Activated CD8-positive, alpha-beta memory T cell treated with anti-CD3 and anti-CD28 coated beads for 24 hours (primary cell): ENCODE measurements around the gene RXRA.

Experiments
- DNase-seq: peaks from one replicate; pipeline ENCODE4 v3.0.0-alpha.2; 2020

Gene RXRA

DNA sequence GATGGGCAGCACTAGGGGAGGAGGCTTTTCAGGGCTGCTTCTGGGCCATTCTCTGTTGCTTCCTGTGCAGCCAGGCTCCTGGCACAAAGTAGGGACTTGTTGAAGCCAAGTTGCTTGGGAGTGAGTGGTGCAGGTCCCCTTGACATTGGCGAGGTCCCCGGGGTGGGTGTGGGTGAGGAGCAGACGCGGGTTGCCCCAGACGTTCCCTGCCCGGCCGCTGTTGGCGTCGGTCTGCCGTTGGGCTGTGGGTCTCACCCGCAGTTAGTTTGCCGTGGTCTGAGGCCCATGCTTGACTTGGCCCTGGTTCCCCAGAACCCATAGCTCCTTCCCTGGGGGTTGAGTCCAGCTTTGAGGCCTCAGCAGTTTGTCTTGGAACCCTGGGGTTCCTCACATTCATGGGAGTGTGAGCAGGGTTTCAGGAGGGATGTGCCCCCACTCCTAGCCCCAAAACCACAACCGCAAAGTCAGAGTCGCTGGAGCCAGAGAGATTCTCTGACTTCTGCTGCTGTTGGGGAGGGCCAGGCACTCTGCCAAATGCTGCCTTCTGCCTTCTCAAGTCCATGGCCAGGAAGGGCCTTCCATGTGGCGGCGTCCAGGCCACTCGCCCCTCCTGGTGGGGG is 77.5 kb downstream of the RXRA start:
- DNase-seq: peak; percentile 77

DNA sequence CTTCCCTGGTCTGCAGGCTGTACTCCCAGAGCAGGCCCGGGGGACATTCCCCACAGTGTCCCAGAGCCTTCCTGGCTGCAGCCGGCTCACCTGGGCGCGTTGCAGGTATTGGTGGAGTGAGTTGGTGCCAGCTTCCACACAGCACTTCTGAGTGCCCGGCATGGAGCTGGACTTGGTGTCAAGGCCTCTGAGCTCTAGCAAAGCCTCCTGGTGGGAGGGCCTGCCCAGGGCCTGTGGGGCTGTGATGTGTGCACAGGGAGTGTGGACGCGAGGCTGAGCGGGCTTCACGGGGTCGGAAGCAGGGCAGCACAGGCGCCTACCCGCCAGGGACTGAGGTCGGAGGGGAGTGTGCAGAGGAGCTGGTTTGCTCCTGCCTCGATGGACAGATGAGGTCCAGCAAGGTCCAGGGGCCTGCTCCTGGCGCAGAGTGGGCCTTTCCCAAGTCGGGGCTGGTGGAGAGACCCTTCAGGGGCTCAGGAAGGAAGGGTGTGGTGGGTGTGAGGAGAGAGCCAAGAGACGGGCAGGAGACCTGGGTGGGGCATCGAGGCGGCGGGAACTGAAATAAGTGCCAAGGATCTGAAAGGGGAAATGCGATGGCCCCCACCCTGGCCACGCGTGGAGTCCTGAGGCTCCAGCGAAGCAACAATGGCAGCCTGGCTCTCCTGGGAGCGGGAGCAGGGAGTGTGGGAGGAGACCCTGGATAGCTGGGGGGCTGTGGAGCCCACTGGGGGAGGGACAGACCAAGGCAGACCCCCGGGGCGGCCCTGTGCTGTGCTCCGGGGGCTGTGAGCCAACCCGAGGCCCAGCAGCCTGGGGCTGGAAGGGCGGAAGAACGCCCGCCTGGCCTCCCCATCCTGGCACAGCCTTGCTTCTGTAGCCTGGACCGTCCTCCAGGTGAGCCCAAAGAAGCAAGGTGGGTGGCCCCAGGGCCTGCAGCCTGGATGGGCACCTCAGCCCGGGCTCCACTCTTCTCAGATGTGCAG is 78.4 kb downstream of the RXRA start:
- DNase-seq: no peak

DNA sequence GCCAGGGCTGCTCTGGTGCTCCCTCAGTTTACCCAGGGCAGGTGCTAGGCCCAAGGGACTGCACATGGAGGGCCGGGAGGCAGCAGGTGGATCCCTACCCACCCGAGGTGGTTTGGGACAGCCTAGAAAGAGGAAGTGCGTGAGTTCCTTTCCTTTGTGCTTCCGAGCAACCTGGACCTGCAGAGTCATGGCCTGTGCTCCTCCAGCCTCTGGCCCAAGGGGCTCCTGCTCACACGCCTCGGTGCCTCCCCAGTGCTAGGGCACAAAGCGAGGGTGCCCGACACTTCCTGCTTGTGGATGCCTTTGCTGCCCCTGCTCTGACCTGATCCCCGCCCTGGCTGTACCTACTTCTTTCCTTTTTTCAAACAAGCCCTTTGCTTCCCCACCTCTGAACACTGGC is 79.3 kb downstream of the RXRA start:
- no peak for DNase-seq

DNA sequence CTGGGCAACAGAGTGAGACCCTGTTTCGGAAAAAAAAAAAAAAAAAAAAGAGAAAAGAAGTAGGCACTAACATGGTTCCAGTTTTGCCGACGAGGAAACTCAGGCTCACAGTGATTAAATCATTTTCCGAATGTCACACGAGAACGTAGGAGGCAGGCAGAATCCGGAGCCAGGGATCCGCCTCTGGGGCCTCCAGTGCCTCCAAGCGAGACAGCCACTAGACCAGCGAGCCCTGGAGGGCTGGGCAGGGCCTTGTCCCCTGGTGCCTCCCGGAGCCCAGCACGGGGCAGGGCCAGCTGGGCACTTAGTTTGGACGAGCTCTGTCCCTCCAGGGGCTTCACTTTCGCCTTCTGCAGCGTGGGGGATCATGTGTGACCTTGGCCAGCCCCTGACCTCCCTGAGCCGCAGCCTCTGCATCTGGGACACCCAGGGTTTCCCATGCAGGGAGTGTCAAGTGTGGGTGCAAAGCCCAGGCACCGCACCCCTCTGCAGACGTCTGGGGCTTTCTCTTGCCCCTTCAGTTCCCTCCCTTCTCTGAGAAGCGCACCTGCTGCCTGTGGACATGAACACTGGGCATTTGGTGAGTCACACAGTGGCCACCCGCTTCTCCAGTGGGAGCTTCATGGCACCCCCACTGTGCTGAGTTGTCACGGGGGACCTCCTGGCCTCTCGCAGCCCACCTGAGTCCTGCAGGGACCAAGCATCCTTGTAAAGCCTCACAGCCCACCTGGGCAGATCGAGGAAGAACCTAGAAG is 80.3 kb downstream of the RXRA start:
- no peak for DNase-seq

DNA sequence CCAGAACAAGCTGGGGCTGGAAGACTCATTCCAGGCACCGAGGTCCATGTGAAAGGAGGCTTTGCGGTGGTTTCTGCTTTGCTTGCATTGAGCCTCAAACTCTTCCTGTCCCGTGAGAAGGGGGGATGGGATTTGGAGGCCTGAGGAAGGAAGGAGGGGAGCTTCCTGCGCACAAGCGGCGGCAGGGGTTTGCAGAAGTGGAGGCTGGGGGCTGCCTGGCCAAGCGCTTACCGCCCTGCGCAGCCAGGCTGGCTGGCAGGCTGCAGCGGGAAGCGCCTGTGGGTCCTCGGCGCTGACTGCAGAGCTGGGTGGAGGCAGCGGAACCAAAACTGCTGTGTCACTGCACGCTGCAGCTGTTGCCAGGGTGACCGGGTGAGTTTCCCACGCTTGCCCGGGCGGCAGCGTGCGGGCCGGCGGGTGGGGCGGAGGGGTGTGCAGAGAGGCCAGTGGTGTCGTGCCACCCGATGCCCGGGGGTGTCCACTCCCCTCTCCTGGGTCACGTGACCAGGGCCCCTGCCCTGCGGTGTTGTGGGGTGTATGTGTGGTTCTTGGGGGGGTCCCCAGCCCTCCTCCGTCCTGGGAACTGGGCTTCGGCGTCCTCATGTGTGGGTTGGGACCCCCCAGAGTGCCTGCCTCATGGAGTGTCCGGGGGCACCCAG is 81.0 kb downstream of the RXRA start:
- DNase-seq: peak; percentile 88

DNA sequence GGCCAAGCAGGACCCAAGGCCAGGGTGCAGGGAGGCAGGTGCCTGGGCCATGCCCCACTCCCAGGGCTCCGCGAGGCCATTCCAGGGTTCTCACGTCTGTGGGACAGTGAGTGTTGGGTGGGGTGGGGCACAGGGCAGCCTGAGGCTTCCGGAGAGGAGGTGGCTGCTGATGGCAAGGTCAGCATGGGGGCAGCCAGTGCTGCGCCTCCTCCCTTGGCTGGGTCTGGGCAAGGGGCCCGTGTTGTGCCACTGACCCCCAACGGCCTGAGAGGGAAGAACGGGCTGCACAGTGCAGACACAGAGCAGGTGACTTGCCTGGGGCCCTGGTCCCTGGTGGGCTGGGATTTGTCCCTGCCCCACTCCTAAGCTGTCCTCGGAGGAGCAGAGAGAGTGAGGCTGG is 82.1 kb downstream of the RXRA start:
- no peak for DNase-seq

DNA sequence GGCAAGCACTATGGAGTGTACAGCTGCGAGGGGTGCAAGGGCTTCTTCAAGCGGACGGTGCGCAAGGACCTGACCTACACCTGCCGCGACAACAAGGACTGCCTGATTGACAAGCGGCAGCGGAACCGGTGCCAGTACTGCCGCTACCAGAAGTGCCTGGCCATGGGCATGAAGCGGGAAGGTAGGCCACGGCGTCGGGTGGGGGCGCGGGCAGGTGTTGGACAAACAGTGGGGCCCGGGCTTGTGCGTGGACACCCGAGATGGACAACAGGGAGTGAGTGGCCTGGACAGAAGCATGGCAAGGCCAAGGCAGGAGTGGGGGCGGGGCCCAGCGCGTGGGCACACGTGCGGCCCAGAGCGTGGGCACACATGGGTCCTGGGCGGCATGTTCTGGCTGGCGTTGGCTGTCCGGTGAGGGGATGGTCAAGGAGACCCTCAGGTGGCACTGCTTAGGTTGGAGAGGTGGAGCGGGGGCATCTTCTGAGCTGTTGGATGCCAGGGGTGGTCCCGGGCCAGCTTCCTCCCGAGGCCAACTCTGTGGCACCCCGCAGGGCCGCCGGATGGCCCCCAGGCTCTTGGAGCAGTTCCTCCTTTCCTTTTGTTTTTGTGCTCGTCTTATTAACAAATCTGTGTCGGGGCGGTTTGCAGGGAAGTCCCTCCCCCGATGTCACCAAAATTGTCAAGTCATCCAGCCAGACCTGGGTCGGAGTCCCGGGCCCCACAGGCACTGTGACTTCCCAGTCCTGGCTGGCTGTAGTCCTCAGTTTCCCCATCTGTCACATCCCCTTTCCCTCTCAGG is 82.9 kb downstream of the RXRA start:
- DNase-seq: no peak

DNA sequence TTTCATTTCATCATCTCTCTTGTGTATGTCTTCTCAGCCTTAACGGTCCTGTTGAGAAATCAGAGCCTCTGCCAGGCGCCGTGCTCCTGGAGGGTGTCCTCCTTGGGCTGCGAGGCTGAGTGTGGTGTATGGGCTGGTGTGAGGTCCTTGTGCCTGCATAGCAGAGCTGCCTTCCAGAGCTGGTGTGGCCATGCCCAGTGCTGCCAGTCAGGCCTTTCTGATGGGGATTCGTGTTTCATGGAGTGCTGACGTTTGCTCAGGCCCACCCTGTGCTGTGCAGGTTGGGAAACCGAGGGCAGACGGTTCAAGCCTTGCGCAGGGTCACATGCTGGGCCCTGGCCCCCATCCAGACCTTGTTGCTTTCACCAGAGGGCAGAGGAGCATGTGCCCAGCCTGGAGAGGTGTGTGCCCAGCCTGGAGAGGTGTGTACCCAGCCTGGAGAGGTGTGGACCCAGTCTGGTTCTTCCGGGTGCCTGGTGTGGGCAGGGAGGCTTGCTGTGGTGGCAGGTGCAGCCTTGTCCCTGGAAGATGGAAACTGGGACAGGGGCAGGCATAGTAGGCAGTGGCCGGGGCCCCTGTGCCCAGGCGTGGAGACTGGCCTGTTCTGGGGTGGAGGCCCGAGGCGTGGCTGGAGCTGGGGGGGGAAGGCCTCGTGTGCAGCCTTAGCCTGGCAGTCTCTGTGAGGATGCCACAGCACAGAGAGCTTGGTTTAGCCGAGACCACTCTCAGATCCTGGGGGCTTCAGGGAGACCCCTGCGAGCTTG is 84.0 kb downstream of the RXRA start:
- DNase-seq: no peak

DNA sequence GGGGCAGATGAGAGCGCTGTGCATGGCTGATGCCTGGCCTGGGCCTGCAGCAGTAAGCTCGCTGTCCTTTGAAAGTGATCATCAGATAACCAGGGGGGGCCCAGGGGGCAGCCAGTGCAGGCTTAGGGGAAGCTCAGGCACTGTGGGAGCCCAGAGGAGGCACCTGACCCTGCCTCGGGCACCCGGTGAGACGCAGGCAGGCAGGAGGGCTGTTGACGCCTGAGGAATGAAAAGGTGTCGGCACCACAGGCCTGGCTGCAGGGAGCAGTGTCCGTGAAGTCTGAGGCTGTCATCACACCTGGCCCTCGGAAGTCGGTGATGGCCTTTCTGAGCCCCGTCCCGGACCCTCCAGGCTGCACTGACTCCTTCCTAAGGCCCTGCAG is 84.6 kb downstream of the RXRA start:
- no peak for DNase-seq

DNA sequence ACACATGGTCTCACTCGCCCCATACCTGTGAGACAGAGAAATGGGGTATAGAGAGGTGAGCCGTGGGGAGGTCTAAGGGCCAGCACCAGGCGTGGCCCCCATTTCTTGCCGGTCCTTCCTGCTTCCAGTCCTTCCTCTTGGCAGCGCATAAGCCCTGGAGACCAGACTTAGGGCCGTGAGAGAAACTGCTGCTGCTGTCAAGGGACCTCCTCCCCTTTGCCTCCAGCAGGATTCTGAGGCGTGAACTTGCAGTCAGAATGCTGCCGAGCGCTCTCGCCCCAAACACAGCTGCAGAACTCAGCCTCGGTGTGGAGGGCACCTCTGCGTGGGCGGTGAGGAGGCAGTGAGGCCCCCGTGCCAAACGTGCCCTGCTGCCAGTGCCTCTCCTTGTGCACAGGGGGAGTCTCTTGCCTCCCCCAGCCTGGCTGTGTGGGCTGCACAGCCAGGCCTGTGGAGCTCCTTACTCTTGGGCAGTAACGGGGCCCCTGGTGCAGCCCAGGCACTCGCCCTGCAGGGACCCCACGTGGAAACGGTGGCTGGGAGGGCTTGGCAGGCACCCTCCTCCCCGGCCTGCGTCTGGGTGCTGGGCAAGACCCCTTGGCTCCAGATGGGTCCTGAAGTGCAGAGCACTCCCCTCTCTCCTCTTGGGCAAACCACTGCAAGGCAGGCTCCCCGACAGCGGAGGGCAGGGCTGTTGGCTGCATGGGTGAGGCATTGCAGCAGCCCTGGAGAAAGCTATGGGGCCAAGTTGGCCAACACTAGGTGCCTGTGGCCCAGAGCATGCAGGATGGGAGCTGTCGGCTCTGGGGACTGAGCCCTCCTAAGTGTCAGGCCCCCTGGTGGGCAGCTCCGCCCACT is 85.4 kb downstream of the RXRA start:
- no peak for DNase-seq

DNA sequence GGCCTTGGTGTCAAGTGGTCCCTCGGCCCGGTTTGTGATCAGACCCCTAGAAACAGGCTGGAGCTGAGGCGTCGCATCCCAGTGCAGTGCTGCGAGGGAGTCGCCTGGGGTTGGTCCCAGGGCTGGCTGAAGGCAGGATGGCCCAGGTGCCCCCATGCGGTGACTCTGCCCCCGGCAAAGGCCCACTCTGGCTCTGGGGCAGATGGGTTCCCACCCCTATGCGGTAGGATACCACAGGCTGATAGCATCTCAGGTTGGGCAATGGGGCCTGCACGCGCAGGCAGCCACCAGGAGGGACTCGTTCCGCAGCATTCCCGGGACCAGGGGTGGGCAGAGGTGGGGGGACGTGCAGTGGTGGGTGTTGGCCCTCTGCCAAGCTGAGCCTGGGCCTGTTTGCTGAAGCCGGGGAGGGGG is 86.0 kb downstream of the RXRA start:
- DNase-seq: no peak

DNA sequence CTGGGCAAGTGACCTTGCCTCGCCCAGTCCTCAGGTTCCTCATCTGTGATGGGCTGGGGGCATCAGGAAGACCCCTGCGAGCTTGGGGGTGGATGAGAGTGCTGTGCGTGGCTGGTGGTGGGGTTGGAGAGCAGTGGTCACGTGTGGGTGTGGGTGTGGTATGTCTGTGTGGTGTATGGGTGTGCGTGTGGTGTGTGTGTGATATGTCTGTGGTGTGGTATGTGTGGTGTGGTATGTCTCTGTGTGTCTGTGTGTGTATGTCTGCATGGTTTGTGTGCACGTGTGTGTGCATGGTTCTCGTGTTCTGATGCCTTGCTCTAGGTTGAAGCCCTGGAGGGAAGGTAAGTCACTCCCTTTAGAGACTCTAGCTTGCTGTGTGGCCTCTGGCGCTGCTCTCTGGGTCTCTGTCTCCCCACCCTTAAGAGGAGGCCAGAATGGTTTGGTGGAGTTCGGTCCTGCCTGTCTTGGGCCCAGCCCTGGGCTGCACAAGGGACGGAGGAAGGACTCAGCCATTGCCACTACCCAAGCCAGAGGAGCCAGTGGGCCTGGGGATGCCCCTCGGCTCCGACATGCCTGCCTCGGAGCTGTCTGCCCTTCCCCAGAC is 87.0 kb downstream of the RXRA start:
- DNase-seq: no peak

DNA sequence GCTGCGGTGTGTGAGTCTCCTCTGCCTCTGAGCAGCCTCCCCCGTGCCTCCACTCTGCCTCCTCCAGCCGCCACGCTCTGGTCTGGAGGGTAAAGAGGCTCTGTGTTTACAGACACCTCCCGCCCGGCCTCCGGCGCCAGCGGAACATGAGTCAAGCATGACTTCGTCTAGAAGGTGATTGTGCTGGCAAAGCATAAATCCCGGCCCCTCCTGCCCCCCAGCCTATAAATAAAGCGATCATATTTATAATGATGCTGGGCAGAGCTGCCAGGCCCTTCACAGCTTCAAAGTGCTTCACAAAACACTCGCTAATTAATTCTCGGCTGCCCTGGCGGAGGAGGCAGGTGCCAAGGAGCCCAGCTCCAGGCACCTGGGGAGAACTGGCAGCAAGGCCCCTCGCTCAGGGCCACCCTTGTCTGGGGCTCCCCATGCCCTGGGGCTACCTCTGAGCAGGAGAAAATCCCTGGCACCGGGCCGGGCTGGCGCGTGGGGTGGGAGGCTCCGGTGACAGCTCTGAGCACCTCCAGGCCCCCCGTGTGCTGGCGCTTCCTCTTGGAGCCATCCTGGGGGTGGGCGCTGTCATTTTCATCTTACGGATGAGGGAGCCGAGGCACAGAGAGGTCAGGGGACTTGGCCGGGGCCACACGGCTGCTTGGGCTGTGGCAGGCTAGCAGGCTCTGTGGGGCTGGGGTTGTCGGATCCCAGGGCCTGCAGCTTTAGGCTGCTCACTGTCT is 87.8 kb downstream of the RXRA start:
- DNase-seq: no peak

DNA sequence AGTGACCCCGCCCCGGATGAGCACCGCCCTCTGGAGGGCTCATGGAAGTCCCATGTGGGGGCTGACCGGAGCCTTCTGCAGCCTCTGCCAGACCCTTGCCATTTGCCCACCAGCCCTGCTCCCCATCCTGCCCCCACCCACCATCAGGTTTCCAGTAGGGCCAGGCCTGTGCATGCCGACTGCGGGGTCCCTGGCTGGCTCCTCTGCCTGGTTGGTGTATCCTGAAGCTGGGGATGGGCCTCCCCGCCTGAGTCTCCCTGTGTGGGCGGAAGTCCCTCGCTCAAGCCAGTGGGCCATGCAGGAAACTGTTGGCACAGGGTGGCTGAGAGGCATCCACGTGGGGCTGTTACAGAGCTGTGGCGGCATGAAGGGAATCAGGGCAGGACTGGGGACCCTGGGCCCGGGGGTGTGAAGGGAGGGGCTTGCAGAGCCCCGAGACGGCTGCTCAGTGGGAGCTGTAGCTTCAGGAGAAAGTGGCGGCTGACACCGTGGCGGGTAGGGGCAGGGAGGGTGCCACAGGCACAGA is 88.7 kb downstream of the RXRA start:
- no peak for DNase-seq

DNA sequence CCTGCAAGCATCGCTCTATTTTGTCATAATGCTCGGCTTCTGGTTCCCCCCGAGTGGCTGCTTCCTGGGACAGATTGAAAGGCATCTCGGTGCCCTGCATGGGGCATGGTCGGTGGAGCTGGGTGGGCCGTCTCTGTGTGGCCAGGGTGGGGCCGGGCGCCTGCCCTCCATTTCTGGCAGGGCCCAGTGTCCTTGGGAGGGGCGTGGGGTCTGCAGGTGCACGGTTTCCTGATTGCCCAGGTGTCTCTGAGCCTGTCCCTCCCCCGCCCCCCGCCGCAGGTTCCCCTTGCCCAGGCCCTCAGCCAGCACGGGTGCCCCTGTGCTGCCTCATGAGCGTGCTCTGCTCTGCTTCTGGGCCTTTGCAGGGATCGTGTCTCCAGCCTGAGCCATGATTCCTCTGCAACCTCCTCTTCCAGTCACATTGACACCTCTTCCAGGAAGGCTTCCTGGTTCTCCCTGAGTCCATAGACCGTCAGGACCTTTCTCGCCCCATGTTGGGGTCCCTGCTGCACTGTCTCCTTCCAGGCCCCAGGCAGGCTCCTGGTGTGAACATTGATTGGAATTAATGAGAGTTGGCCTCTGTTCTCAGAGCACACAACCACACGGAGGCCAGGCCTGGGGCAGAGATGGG is 90.2 kb downstream of the RXRA start:
- no peak for DNase-seq

DNA sequence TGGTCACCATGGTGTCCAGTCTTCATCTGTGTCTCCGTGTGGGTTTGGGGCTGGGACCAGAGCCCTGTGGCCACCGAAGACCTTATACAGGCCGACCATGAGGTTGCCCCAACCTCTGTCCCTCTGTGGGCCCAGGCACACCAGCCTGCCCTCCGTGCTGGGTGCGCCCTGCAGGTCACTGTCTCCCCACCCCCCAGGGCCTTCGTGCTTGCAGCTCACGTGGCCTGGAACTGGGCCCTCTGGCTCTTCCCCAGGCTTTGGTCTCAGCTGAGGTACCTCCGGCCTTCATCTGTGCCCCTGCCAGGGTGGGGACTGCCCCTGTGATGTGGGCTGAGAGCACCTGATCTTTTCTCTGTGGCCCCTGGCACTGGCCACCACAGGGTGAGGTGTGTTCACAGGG is 92.1 kb downstream of the RXRA start:
- no peak for DNase-seq

DNA sequence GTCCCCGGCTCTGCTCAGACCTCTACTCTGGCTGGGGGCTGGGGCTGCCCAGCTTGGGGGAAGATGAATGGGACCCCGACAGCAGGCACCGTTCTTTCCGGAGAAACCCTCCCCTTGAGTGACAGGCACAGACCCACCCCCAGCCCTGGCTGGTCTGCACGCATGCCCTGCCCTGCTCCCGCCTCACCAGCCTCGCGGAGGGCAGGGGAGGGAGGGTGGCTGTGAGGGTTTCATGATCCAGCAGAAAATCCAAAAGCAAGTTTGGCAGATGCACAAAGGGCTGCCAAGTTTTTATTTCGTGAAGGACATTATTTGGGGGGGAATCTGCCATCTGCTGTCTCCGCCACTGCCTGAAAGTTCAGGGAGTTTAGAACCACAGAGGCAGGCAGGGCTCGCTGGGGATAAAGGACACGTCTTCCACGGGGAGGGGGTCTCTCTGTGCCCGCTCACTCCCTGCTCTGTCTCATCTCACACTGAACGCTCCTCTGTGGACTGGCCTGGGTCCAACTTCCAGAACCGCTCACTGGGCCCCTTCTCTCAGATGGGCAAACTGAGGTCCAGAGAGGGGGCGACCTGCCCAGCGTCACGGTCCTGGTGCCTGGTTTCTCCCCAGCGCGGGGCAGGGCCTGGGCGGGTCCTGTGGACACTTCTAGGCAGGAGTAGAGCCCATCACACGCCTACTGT is 92.9 kb downstream of the RXRA start:
- DNase-seq: no peak

DNA sequence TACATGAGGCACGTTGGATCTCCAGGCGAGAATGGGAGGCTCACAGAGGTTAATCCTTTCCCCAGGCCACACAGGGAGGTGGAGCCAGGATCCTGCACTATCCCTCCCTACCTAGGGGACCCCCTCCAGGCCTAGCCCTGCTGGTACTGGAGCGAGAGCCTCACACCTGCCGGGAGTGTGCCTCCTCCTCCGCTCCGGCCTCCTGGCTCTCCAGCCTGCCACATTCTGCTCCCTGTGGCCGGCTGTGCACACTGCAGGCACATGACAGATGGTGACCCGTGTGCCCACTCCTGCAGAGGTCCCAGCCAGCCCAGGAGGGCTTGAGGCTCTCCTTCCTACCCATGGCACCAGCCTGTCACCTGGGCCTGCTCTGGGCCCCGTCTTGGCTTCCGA is 93.4 kb downstream of the RXRA start:
- no peak for DNase-seq
